T47D (cell line): ENCODE measurements around the gene MEX3B.
"Not testable (repeated sequence)": the region's sequence is repeated elsewhere in the genome, so short reads cannot be mapped to it uniquely, and the experiment has no call there.

Experiments used
- DNase-seq, 2 experiments: peaks; one replicate each; pipeline versions ENCODE4 v3.0.0 to v3.0.0-alpha.2; 2011 to 2012; ENCODE audit warnings: low read depth in 1 of 2, low spot score in 1 of 2
- JUND ChIP-seq: IDR thresholded peaks from 2 replicates; pipeline ENCODE4 v1.6.1; 2012; ENCODE audit warnings: low read depth
- in situ Hi-C: cut with HindIII; loops from 2 replicates; pipeline ENCODE4 v1.10.0; 2016; ENCODE audit warnings: low sequenced_read_pairs, low pct_unique_long_range_greater_than_20kb

Gene MEX3B

DNA sequence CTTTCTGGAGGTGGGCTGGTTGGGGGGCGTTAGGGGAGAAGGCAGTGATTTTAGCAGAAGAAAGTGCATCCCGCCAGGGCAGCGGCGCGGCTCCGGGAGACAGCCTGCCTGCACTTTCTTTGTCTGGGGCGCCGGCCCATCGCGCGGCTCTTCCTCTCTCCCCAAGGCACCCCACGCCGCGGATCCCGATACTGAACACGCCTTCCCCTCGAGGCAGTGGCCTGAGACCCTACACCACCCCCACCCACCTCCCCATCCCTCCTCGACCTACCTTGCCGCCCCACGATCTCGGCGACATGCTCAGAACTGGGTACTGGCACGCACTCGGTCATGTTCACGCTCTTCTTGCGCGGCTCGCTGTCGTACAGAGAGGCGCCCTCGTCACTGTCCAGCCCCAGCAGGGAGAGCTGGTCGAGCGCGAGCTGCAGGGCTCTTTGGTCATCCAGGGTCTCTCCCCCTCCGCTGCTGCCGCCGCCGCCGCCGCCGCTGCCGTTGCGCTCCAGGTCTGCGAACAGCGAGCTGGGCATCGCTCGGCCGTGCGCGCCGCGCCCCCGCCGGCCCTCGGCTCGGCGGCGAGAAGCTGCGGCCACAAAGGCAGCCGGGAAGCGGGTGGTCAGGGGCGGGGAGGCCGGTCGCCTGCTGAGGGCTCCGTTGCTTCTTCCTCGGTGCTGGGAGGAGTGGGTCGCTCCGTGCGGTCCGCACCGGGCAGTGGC is 483 bp downstream of the MEX3B start:
- in situ Hi-C loops: no loop called here
- TF ChIP-seq JUND: no peak
- DNase-seq: peak; percentile 35 to 41

DNA sequence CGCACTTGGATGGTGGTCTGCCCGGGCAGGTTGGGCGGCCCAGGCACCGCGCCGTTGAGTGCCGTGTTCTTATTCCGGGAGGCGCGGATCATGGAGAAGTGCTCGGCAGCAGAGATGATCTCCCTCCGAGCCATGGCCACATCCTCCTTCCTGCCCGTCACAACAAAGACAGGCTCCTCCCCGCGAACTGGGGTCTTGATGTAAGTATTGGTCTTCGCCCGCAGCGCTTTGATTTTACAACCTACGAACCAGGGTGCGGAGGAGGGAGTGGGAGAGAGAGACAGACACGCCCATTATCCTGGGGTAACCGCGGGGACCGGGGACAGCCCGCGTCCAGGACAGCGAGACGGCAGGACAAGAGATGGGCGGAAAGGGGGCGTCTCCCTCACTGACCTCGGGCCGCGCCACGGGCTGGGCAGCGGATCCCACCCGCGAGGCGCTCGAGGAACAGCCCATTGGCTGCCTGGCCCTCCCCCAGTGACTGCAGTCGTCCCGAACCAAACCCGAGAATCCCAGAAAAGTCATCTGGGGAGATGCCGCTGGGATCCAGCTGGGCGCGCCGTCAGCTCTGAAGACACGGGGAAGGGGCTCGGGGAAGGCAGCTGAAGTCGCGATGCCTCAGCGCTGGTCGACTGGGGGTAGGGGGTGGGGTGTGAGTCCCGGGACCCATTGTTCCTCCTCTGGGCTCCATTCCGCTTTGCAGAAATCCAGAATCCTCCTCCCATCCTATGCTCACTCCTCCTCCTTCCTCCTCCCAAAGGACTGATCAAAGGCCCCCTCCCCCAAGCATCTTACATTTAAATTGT is 1.2 kb downstream of the MEX3B start:
- in situ Hi-C loops: no loop called here
- TF ChIP-seq JUND: no peak
- no peak for DNase-seq

DNA sequence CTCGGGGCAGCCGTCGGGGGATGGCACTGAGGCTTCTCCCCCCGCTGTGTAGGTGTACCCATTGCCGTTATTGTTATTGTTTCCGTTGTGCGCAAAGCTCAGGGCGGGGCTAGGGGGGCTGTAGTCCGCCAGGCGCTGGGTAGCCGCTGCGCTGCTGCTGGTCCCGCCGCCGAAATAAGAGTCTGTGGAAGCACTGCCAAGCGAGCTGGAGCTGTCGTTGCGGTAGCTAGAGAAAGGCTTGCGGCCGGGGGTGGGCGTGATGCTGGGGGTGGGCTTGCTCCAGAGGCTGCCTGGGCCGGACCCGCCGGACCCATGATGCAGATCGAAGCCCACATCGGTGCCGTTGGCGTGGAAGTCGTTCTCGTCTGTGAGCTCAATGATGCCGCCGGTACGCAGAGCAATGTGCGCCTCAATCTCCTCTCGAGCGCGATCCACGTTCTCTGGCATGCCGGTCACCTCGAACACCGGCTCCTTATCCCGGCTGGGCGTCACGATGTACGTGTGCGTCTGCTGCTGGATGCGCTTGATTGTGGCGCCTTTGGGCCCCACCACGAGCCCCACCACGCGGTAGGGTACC is 1.9 kb downstream of the MEX3B start:
- TF ChIP-seq JUND: no peak
- no peak for DNase-seq

DNA sequence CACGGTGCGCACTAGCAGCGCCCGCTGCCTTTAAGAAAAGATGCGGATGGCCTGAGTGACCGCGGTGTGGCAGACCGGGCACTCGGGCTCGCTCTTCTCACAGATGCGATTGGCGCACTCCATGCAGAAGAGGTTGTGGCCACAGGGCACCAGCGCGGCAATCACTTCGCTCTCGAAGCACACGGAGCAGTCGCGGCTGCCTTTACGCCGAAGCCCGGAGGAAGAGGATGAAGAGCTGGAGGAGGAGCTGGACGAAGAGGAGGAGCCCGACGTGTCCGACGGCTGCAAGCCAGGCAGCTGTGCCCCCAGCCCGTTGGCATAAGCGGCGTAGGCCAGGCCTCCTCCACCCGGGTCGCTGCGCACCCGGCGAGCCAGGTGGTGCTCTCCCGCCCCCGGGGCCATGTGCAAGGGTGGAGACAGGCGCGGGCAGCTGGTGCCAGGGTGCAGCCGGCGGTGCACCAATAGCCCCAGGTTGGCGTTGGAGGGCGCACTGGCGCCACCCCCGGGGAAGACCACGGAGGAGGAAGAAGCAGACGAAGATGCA is 2.6 kb downstream of the MEX3B start:
- in situ Hi-C loops: no loop called here
- no peak for TF ChIP-seq JUND
- no peak for DNase-seq

More for the DNA sequence above, 1.9 kb downstream of the MEX3B start:
- in situ Hi-C loops: no loop called here

DNA sequence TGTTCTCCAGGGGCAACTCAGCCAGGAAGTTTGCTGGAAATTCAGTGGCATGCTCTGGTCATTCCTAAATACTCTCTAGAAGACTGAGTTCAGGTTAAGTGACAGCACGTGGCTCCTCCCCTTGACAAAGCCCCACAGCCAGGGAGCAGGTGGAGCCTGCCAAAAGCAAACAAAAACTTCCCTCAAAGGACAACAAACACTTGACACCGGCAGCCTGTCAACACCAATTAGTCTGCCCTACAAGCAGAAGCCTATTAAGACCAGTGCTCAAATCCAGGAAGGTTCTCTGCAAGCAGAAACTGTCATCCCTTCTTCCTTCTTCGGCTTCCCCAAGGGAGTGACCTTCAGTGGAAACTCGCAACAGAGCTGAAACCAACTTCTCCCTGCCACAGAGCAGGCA is 5.0 kb downstream of the MEX3B start:
- no peak for TF ChIP-seq JUND
- in situ Hi-C loops: no loop called here
- peak; percentile 48 to 80 for DNase-seq

DNA sequence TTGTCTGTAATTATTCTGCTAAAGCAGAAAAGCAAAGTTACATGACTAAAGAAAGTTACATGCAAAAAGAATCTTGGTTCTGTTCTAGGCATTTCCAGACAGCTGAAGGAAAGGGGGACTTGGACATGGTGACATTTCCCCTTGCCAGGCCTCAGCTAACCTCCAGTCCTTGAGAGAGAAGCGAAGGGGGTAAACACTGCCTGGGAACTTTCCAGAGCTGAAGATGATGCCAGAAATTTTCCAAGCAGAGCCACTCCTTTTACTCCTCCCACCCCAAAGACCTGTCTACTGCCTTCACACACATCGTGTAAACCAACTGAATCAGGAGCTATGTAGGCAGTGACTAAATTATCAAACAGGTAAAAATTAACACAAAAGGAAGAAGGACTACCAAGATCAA is 5.4 kb downstream of the MEX3B start:
- no peak for TF ChIP-seq JUND
- no peak for DNase-seq
- in situ Hi-C loops: no loop called here

DNA sequence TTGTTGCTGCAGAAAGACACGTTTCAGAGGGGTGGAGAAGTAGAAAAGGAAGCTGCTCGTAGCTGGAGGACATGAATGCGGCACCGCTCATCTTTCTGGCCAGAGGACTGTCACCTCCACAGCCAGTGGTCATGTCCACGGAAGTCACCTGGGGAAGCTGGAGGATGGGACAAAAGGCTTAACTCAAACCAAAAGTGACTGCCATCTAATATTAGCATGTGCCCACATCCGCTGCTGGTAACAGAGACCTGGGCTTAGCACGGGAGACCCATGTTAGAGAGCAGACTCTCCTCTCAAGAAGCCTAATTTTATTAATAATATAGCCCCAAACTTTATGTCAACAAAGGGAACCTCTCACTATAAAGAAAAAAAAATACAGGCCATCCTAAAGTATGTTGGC is 5.9 kb downstream of the MEX3B start:
- TF ChIP-seq JUND: no peak
- no peak for DNase-seq
- in situ Hi-C loops: no loop called here

DNA sequence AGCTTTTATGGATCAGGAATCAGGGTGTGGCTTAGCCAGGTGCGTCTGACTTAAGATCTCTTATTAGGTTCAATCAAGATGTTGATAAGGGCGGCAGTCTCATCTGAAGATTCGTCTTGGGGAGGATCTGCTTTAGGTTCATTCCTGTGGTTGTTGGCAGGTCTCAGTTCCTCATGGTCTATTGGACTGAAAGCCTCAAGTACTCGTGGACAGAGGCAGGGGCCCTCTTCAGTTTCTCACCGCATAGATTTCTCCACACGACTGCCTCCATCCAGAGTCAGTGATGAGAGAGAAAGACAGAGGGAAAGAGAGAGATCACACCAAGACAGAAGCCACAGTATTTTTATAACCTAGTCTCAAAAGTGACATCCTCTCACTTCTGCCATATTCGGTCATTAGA is 9.4 kb downstream of the MEX3B start:
- in situ Hi-C loops: no loop called here
- no peak for DNase-seq
- no peak for TF ChIP-seq JUND

DNA sequence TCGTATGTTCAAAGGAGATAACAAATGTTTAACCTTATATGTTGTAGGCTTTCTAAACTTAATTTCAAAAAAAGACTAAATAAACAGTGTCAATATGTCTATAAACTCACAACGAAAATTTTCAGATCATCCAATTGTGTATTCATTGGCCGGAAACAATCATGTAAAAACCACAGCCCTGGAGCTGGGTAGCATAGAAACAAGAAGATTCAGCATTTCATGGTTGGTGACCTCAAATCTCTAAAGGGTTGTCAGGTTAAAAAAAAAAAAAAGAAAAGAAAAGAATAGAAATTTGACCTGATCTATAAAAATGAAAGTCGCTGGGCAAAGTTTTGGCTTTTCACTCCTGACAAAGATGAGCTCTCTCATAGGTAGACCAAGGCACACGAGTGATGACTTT is 13.9 kb downstream of the MEX3B start:
- in situ Hi-C loops: no loop called here
- no peak for DNase-seq
- no peak for TF ChIP-seq JUND

DNA sequence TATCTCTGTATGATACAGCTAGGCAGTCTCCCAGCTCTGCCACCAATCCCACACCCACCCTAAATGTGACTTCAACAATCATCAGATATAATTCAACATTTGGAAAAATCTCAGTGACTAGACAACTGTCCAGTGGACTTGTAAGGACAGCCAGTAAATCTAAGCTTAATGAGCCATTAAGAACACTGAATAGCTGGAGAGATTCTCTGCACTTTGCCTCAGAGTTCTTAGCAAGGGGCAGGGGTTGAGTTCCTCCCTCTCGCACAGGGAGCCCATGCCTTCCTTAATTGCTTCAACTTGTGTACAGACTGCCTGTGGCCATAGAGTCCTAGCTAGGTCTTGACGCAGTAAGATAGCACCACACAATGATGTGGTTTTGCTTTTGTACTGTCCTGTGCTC is 15.6 kb downstream of the MEX3B start:
- in situ Hi-C loops: no loop called here
- TF ChIP-seq JUND: no peak
- DNase-seq: no peak

DNA sequence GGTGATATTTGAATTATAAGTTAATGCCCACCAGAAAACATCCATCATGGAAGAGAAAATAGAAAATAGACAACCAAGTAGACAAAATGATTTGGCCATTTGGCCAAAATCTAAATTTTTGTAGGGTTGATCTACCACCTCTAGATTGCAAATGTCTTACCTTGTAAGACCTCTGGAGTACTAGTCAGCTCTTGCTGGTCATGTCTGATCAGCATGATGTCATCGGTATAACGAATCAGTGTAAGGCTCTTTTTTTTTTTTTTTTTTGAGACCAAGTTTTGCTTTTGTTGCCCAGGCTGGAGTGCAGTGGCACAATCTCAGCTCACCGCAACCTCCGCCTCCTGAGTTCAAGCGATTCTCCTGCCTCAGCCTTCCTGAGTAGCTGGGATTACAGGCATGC is 17.7 kb downstream of the MEX3B start:
- not testable (repeated sequence) for DNase-seq

DNA sequence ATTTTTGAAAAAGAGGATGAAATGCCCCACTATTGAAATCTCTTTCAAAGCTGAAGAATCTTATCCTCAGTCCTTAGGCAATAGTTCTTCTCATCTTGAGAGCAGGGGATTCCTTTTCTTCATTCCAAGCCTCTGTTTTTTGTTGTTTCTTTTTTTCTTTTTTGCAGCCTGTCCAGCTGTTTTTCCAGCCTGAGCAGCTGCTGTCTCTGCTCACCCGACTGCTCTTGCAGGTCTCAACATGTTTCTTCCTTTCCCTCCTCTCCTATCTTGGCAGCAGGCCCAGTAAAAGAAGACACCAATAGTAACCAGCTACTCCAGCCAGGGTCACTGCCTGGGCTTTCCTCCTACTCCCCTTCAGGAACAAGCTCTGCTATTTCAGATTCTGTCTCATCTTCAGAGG is 23.8 kb downstream of the MEX3B start:
- no peak for TF ChIP-seq JUND
- peak in 1 of 2 experiments; percentile 47 for DNase-seq

More for the DNA sequence above, 17.7 kb downstream of the MEX3B start:
- in situ Hi-C loops: not testable (repeated sequence)

More for the DNA sequence above, 23.8 kb downstream of the MEX3B start:
- in situ Hi-C loops: no loop called here
